Endothelial cell of umbilical vein (primary cell): Measurements from ENCODE around the gene CTTNBP2NL. TPM values are rescaled to one million over a fixed set of nuclear protein-coding genes. Genes with fewer than 3 reads are reported as not detected.
"Not testable (repeated sequence)": the region's sequence is repeated elsewhere in the genome, so short reads cannot be mapped to it uniquely, and the experiment has no call there.

Source experiments
- BruUV-seq: library from RNA; stranded (reverse); fragments of 400-500 nt; replicated peaks from 2 replicates; lab custom pipeline; 2021; lab: Mats Ljungman, UMichigan
- CTCF ChIA-PET: fragments of 300-600, 350-600 bp; sonication (Branson Sonifier 250); formaldehyde crosslinking; loops from one replicate; lab custom pipeline; 2021; ENCODE audit warnings: antibody characterized with exemption, inconsistent platforms; lab: Charles Lee
- POLR2A ChIA-PET: fragments of 300-600, 350-600 bp; sonication (Branson Sonifier 250); formaldehyde crosslinking; loops from one replicate; lab custom pipeline; 2021; ENCODE audit warnings: antibody characterized with exemption, inconsistent platforms; lab: Charles Lee
- DNase-seq: peaks from one replicate; pipeline ENCODE4 v3.0.0-alpha.2; 2011; ENCODE audit warnings: low read depth, low spot score
- FAIRE-seq: peaks from 2 replicates; lab custom pipeline; 2011; peaks lifted over from hg19 to GRCh38; lab: Jason Lieb, UNC
- H2AFZ ChIP-seq: 2 replicates; pipeline ENCODE4 v1.6.0; 2012; ENCODE audit warnings: low read depth, low read length, control low read depth, inconsistent platforms
- H3K27ac ChIP-seq: 2 replicates; pipeline ENCODE4 v1.5.1; 2011; ENCODE audit warnings: low read depth, mild to moderate bottlenecking, control low read depth, low read length, moderate library complexity; ENCODE audit not compliant: insufficient read depth
- H3K27me3 ChIP-seq, 2 experiments: 2 replicates each; pipeline versions ENCODE4 v1.6.0 to v1.6.1; 2011; ENCODE audit warnings: low read length in 2 of 2, mixed read lengths in 1 of 2; ENCODE audit not compliant: control insufficient read depth in 2 of 2, insufficient read depth in 2 of 2
- H3K36me3 ChIP-seq, 2 experiments: 2 replicates in 1 of 2; 3 replicates in 1 of 2; pipeline ENCODE4 v1.5.1; 2011; ENCODE audit warnings: low read length in 2 of 2, mild to moderate bottlenecking in 1 of 2, moderate library complexity in 1 of 2; ENCODE audit not compliant: control insufficient read depth in 2 of 2, insufficient read depth in 2 of 2; ENCODE audit errors: extremely low read depth in 1 of 2
- H3K4me1 ChIP-seq: 3 replicates; pipeline ENCODE4 v1.5.1; 2011; ENCODE audit warnings: mild to moderate bottlenecking, low read length; ENCODE audit not compliant: control insufficient read depth, insufficient read depth; ENCODE audit errors: extremely low read depth
- H3K4me2 ChIP-seq: 2 replicates; pipeline ENCODE4 v1.6.1; 2011; ENCODE audit warnings: low read length, control low read depth, mixed read lengths; ENCODE audit not compliant: insufficient read depth
- H3K4me3 ChIP-seq, 3 experiments: fragments of 200-600 bp in 1 of 3; sonication (generic), shearing (Covaris generic) in 1 of 3; replicated peaks in 1 of 3; 2 replicates each; pipeline ENCODE4 v1.5.1; 2011 to 2016; ENCODE audit warnings: control low read depth in 3 of 3, low read length in 3 of 3, mild to moderate bottlenecking in 2 of 3, inconsistent platforms in 1 of 3, low read depth in 1 of 3, moderate library complexity in 1 of 3; ENCODE audit not compliant: insufficient read depth in 1 of 3
- H3K79me2 ChIP-seq: 2 replicates; pipeline ENCODE4 v1.6.0; 2012; ENCODE audit warnings: low read length, inconsistent platforms; ENCODE audit not compliant: control insufficient read depth, insufficient read depth
- H3K9ac ChIP-seq: replicated peaks from 2 replicates; pipeline ENCODE3; 2011; ENCODE audit warnings: low read length, control low read depth; ENCODE audit not compliant: insufficient read depth; ENCODE audit errors: extremely low read depth
- H3K9me1 ChIP-seq: replicated peaks from 3 replicates; pipeline ENCODE4 v1.6.0; 2011; ENCODE audit warnings: mild to moderate bottlenecking, low read length; ENCODE audit not compliant: control insufficient read depth, insufficient read depth; ENCODE audit errors: extremely low read depth
- H3K9me3 ChIP-seq: replicated peaks from 2 replicates; pipeline ENCODE4 v1.5.1; 2012; ENCODE audit warnings: low read length, inconsistent platforms; ENCODE audit not compliant: control insufficient read depth, insufficient read depth
- H4K20me1 ChIP-seq: replicated peaks from 2 replicates; pipeline ENCODE3; 2011; ENCODE audit warnings: mild to moderate bottlenecking, low read length; ENCODE audit not compliant: control insufficient read depth, insufficient read depth; ENCODE audit errors: extremely low read depth
- CTCF ChIP-seq, 2 donors: IDR thresholded peaks; 1 replicate in 1 of 2; 2 replicates in 1 of 2; pipeline ENCODE4 v1.5.1; 2011; ENCODE audit warnings: low read length in 2 of 2, mild to moderate bottlenecking in 2 of 2, moderate library complexity in 2 of 2, control low read depth in 1 of 2, inconsistent platforms in 1 of 2, low read depth in 1 of 2; ENCODE audit not compliant: insufficient read depth in 1 of 2; ENCODE audit errors: extremely low read depth in 1 of 2
- EZH2 ChIP-seq: IDR thresholded peaks from 2 replicates; pipeline ENCODE4 v1.6.1; 2012; ENCODE audit warnings: borderline replicate concordance, low read depth, mild to moderate bottlenecking, moderate library complexity, low read length, inconsistent platforms; ENCODE audit not compliant: severe bottlenecking
- FOS ChIP-seq: IDR thresholded peaks from 2 replicates; pipeline ENCODE4 v1.6.1; 2011; ENCODE audit warnings: mild to moderate bottlenecking, low read length, moderate library complexity, borderline replicate concordance; ENCODE audit not compliant: insufficient read depth
- GATA2 ChIP-seq: IDR thresholded peaks from 2 replicates; pipeline ENCODE4 v1.7.0; 2011; ENCODE audit warnings: low read depth, mild to moderate bottlenecking, moderate library complexity, mixed read lengths, low read length; ENCODE audit not compliant: insufficient read length, insufficient read depth
- JUN ChIP-seq: IDR thresholded peaks from 2 replicates; pipeline ENCODE4 v1.6.1; 2011; ENCODE audit warnings: borderline replicate concordance, low read depth; ENCODE audit not compliant: insufficient read length, insufficient read depth
- MAX ChIP-seq: IDR thresholded peaks from 2 replicates; pipeline ENCODE4 v1.6.1; 2011; ENCODE audit not compliant: insufficient read depth, insufficient read length
- MYC ChIP-seq: IDR thresholded peaks from one replicate; pipeline ENCODE4 v1.6.1; 2011; ENCODE audit warnings: mild to moderate bottlenecking, low read depth, low read length
- POLR2A ChIP-seq: IDR thresholded peaks from 2 replicates; pipeline ENCODE4 v1.6.1; 2012; ENCODE audit warnings: low read depth, mild to moderate bottlenecking, control low read depth, low read length
- POLR2AphosphoS5 ChIP-seq: IDR thresholded peaks from 2 replicates; pipeline ENCODE4 v1.6.1; 2012; ENCODE audit warnings: low read depth, mild to moderate bottlenecking, control low read depth, low read length, moderate library complexity; ENCODE audit not compliant: insufficient read depth
- dilution Hi-C: fragments of 300-500 bp; cut with MboI; formaldehyde crosslinking; loops from one replicate; pipeline ENCODE4 v1.15.0; 2019; ENCODE audit warnings: low sequenced_read_pairs; ENCODE audit not compliant: extremely low pct_ligation_motif_present
- intact Hi-C: fragments of 100-400 bp; cut with micrococcal nuclease; formaldehyde crosslinking; loops from one replicate; pipeline ENCODE4 v1.10.0; 2022
- polyA plus RNA-seq, 4 experiments: library from polyadenylated mRNA; depleted of rRNA in 3 of 4; stranded (reverse) in 3 of 4; unstranded in 1 of 4; fragments of >200 nt; gene quantifications; 2 replicates each; pipeline versions ENCODE4 v1.2.1 to v1.2.3, GENCODE V29; 2011 to 2012; ENCODE audit warnings: missing spikeins in 1 of 4
- total RNA-seq: library from RNA; stranded (reverse); gene quantifications from 2 replicates; pipeline ENCODE4 v1.2.3, GENCODE V29; 2021

The CTTNBP2NL gene
- total and polyA plus RNA-seq, 2 donors (not counting 3 experiments of a cell fraction or from before 2014, with no cell fraction given), result 21.5 to 94.4 TPM

GRCh38 chr1:112436384-112437156, 40.6 kb downstream of the CTTNBP2NL start:
- H3K79me2 ChIP-seq, result peaks cover 87% of the 10 kb centered on the region
- dilution Hi-C loops, result no loop called here

GRCh38 chr1:112438156-112438555, 42.1 kb downstream of the CTTNBP2NL start:
- H3K4me2 ChIP-seq, H3K36me3 ChIP-seq, H4K20me1 ChIP-seq, BruUV-seq, H3K4me3 ChIP-seq, dilution Hi-C loops, H3K27me3 ChIP-seq, H3K9me1 ChIP-seq, FAIRE-seq, H2AFZ ChIP-seq, H3K9me3 ChIP-seq, H3K9ac ChIP-seq: not testable (repeated sequence)
- POLR2A ChIA-PET, result interaction anchor here (0.7 kb wide), 1 partner anchor 28 kb away, joined by 3 read pairs; no protein-coding TSS in a partner anchor
- Histone ChIP-seq H3K27ac (peak overlapping the region; percentile 34), H3K79me2 (peaks cover 85% of the 10 kb centered on the region), H3K4me1 (peaks cover 62% of the 10 kb centered on the region)
- DNase-seq, result peak; percentile 56
- intact Hi-C loops, result loop anchor here (2.0 kb wide), 2 partner anchors 29 to 43 kb away; no protein-coding TSS in a partner anchor
- CTCF ChIA-PET, result interaction anchor here (1.7 to 2.7 kb wide), 2 partner anchors 44 to 47 kb away, joined by 5 to 12 read pairs; no protein-coding TSS in a partner anchor

More at GRCh38 chr1:112436384-112437156, 40.6 kb downstream of the CTTNBP2NL start:
- H3K27ac ChIP-seq, result peak overlapping the region; percentile 90
- TF ChIP-seq EZH2 (no peak), MAX (no peak), JUN (no peak), POLR2AphosphoS5 (no peak), MYC (no peak), CTCF (IDR thresholded peaks at IDR 0.05; ENCODE audit: extremely low read depth in 1 of 2, insufficient read depth in 1 of 2, low read depth in 1 of 2, low read length in 2 of 2) (no peak), FOS (no peak), GATA2 (no peak), POLR2A (no peak)
- H3K4me1 ChIP-seq, result peaks cover 71% of the 10 kb centered on the region
- H2AFZ ChIP-seq, result no peak overlapping the region
- FAIRE-seq (no peak), DNase-seq (no peak)
- no peak overlapping the region for H3K9ac ChIP-seq
- POLR2A ChIA-PET, result no interaction called here
- H3K36me3 ChIP-seq, result peaks cover 0 to 7% of the 10 kb centered on the region in 2 experiments
- no peaks in the 10 kb centered on the region for H3K9me3 ChIP-seq
- no peaks in the 10 kb centered on the region for H3K27me3 ChIP-seq
- no peak overlapping the region for H3K4me2 ChIP-seq
- no peaks in the 10 kb centered on the region for H3K9me1 ChIP-seq
- BruUV-seq, result no TSS peak
- CTCF ChIA-PET, result interaction anchor here (1.1 kb wide), 1 partner anchor 9 kb away, joined by 3 read pairs; no protein-coding TSS in a partner anchor
- no peaks in the 10 kb centered on the region for H4K20me1 ChIP-seq
- intact Hi-C loops, result no loop called here
- H3K4me3 ChIP-seq, result no peak overlapping the region
